Aorta (tissue), 5 donors: ENCODE results near the gene DSN1. TPM values are rescaled to one million over a fixed set of nuclear protein-coding genes. Genes with fewer than 3 reads are reported as not detected.

Source experiments
- ATAC-seq: fragments of 200-7000 bp; cut with Tn5 transposase; one replicate; pipeline ENCODE4 v1.9.1; 2022; ENCODE audit warnings: moderate library complexity; ENCODE audit not compliant: low FRiP score
- DNase-seq, 2 donors: peaks; one replicate each; pipeline ENCODE4 v3.0.0-alpha.2; 2020
- H3K27ac ChIP-seq, 2 donors: one replicate each; pipeline ENCODE4 v1.5.1; 2013; ENCODE audit warnings: low read length in 2 of 2, mild to moderate bottlenecking in 2 of 2, moderate library complexity in 2 of 2, control low read depth in 1 of 2, inconsistent platforms in 1 of 2, low read depth in 1 of 2
- H3K27me3 ChIP-seq, 2 donors: one replicate each; pipeline ENCODE4 v1.6.1; 2013; ENCODE audit warnings: control low read depth in 1 of 2, low read length in 1 of 2, mild to moderate bottlenecking in 1 of 2, moderate library complexity in 1 of 2; ENCODE audit not compliant: insufficient read depth in 2 of 2, control insufficient read depth in 1 of 2
- H3K36me3 ChIP-seq, 2 donors: one replicate each; pipeline ENCODE4 v1.6.1; 2013; ENCODE audit warnings: control low read depth in 1 of 2, low read length in 1 of 2, mild to moderate bottlenecking in 1 of 2; ENCODE audit not compliant: insufficient read depth in 2 of 2, control insufficient read depth in 1 of 2
- H3K4me1 ChIP-seq, 2 donors: one replicate each; pipeline ENCODE4 v1.6.1; 2013; ENCODE audit warnings: low read length in 2 of 2, control low read depth in 1 of 2, mild to moderate bottlenecking in 1 of 2, moderate library complexity in 1 of 2; ENCODE audit not compliant: insufficient read depth in 2 of 2, control insufficient read depth in 1 of 2
- H3K4me3 ChIP-seq, 2 donors: one replicate each; pipeline ENCODE4 v1.5.1; 2013; ENCODE audit warnings: low read length in 2 of 2, control low read depth in 1 of 2, mild to moderate bottlenecking in 1 of 2
- H3K9me3 ChIP-seq: one replicate; pipeline ENCODE4 v1.6.1; 2013; ENCODE audit warnings: mild to moderate bottlenecking, low read length; ENCODE audit not compliant: control insufficient read depth
- WGBS, 2 donors: extraction: QIAGEN DNeasy Blood & Tissue Kit; methylation state at CpG; one replicate each; pipeline ENCODE4 v1.1.7; 2013; 5-methylcytosine and 5-hydroxymethylcytosine counted together
- intact Hi-C, 2 donors: fragments of 100-400 bp; cut with DNase I; formaldehyde crosslinking; loops; one replicate each; pipeline versions ENCODE4 v1.14.2 to v1.15.0; 2022
- polyA plus RNA-seq, 2 donors: library from polyadenylated mRNA; stranded (reverse); fragments of 200-250 nt; gene quantifications; one replicate each; pipeline ENCODE4 v1.2.3, GENCODE V29; 2013
- total RNA-seq, 2 donors: library from RNA; stranded (reverse); fragmentation: NEBNext Ultra II Directional; extraction: Animal tissue kit (Norgen Biotek cat#: 25700); gene quantifications; one replicate each; pipeline ENCODE4 v1.2.1, GENCODE V29; 2021
- donor health status: healthy with polysubstance abuse.
- donor health status: Bipolar disorder and iron deficiency.
- donor health status: DM: no; HTN: no; CAD: no.
- donor health status: DM: no; HTN: no; CAD: no.
- donor health status: DM: yes; HTN: yes; CAD: no.

DSN1 gene
- total and polyA plus RNA-seq, 4 donors, result 7.1 to 10.6 (median 7.4) TPM

DNA sequence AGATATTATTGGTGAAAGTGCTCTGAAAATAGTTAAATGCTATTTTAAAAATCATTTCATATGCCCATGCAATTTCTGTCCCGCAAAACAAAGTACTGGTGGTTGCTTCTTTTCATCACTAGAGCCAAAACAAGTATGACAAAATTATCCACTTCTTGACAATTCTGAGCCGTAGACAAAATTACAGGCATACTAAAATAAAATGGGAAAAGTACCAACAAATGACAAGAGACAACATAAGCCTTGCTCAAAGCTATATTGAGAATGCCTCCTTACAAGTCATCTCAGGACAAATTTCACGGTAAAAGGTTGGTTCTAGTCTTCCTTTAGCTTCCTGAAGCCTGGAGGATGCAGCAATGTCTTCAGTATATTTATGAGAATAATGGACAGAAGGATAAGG lies 56.5 kb downstream of the DSN1 start:
- H3K27me3 ChIP-seq, result no peaks in the 10 kb centered on the region
- H3K36me3 ChIP-seq, result no peaks in the 10 kb centered on the region
- WGBS, 2 donors, result 11 to 14% methylated on average over 3 of the region's 3 CpGs
- no peak for DNase-seq
- no peaks in the 10 kb centered on the region for H3K4me1 ChIP-seq
- H3K27ac ChIP-seq, result no peak overlapping the region
- intact Hi-C loops, result no loop called here
- ATAC-seq, result no peak
- no peak overlapping the region for H3K4me3 ChIP-seq
- no peaks in the 10 kb centered on the region for H3K9me3 ChIP-seq

GRCh38 chr20:36712775-36713174 lies 60.8 kb downstream of the DSN1 start:
- Histone ChIP-seq H3K4me3 (no peak overlapping the region), H3K27me3 (no peaks in the 10 kb centered on the region), H3K27ac (no peak overlapping the region), H3K4me1 (no peaks in the 10 kb centered on the region), H3K9me3 (no peaks in the 10 kb centered on the region), H3K36me3 (no peaks in the 10 kb centered on the region)
- intact Hi-C loops, result no loop called here
- WGBS, 2 donors, result 96 to 100% methylated on average over 1 of the region's 1 CpG
- ATAC-seq, result no peak
- DNase-seq, result no peak

DNA sequence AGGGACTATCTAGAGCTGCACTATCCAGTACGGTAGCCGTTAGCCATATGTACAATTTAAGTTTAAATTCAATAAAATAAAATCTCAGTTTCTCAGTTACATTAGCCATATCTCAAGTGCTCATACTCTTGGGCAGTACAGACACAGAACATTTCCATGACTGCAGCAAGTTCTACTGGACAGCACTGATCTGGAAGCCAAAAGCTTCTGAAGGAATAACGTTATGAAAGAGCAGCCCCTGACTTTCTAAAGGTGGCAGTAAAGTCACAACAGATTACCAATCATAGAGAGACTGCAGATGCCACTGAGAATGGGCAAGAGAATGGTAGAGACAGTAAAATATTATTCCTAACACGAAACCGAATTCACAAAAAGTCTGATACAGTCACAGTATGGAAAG lies 64.4 kb downstream of the DSN1 start:
- Histone ChIP-seq H3K27ac (no peak overlapping the region), H3K4me1 (peaks cover 1 to 2% of the 10 kb centered on the region in 2 donors), H3K27me3 (no peaks in the 10 kb centered on the region), H3K4me3 (no peak overlapping the region), H3K36me3 (no peaks in the 10 kb centered on the region), H3K9me3 (no peaks in the 10 kb centered on the region)
- DNase-seq (no peak), ATAC-seq (no peak)
- 68 to 71% methylated on average over 5 of the region's 5 CpGs for WGBS, 2 donors
- intact Hi-C loops, result no loop called here

- 23 to 25% methylated on average over 4 of the region's 4 CpGs for WGBS, 2 donors
- intact Hi-C loops, result loop anchor here in 1 of 2 donors (5.0 kb wide), 1 partner anchor 44 kb away; the partner anchor contains the start of gene NDRG3
- no peaks in the 10 kb centered on the region for H3K9me3 ChIP-seq
- peak; percentile 66 for ATAC-seq
- DNase-seq, result no peak
- no peaks in the 10 kb centered on the region for H3K36me3 ChIP-seq
- no peak overlapping the region for H3K4me3 ChIP-seq
- H3K27ac ChIP-seq, result peak overlapping the region; percentile 70 to 88
- no peaks in the 10 kb centered on the region for H3K27me3 ChIP-seq
- peaks cover 1 to 2% of the 10 kb centered on the region in 2 donors for H3K4me1 ChIP-seq
These were observed 70.0 kb downstream of the DSN1 start for GRCh38 chr20:36703530-36703929.

Other genes with a start within 250 kb of the DSN1 start
- gene MYL9, start 232.2 kb downstream of the DSN1 start, total RNA-seq, result 1,000 to 10,000 TPM; 2,086 to 3,222 TPM
- gene MYL9, start 232.2 kb downstream of the DSN1 start, polyA plus RNA-seq, result 1,000 to 10,000 TPM; 1,693 to 2,621 TPM
- gene TGIF2, start 200.2 kb downstream of the DSN1 start, total RNA-seq, result 10 to 100 TPM; 11.8 to 12.8 TPM
- 1 to 10 TPM; 3.6 to 5.3 TPM for gene TGIF2, start 200.2 kb downstream of the DSN1 start, polyA plus RNA-seq
- gene RAB5IF, start 168.0 kb downstream of the DSN1 start, total RNA-seq, result 10 to 100 TPM; 39.8 to 48.1 TPM
- 10 to 100 TPM; 52.1 to 71.0 TPM for gene RAB5IF, start 168.0 kb downstream of the DSN1 start, polyA plus RNA-seq
- gene SLA2, start 127.6 kb downstream of the DSN1 start, total RNA-seq, result 1 to 10 TPM in 1 of 2 donors, under 1 TPM in 1; 0.99 to 1.0 TPM
- gene SLA2, start 127.6 kb downstream of the DSN1 start, polyA plus RNA-seq, result under 1 TPM in 1 of 2 donors, not detected in 1; 0.13 TPM
- 10 to 100 TPM; 35.7 to 37.6 TPM for gene NDRG3, start 27.7 kb downstream of the DSN1 start, total RNA-seq
- gene NDRG3, start 27.7 kb downstream of the DSN1 start, polyA plus RNA-seq, result 10 to 100 TPM; 31.4 to 31.8 TPM
- under 1 TPM in 1 of 2 donors, not detected in 1; 0.36 TPM for gene TLDC2, start 102.4 kb upstream of the DSN1 start, total RNA-seq
- 1 to 10 TPM in 1 of 2 donors, not detected in 1; 4.1 TPM for gene TLDC2, start 102.4 kb upstream of the DSN1 start, polyA plus RNA-seq
- 100 to 1,000 TPM; 127 TPM for gene SAMHD1, start 177.9 kb upstream of the DSN1 start, total RNA-seq
- 100 to 1,000 TPM in 1 of 2 donors, 10 to 100 TPM in 1; 85.0 to 165 TPM for gene SAMHD1, start 177.9 kb upstream of the DSN1 start, polyA plus RNA-seq